ENCODE results near the gene UGT1A9.

- TF ChIP-seq POLR2A (IDR thresholded peaks at IDR 0.05; ENCODE audit: low read depth, low read length) (no peak), POLR2AphosphoS5 (IDR thresholded peaks at IDR 0.05; ENCODE audit: low read depth, low read length) (no peak), TAF1 (IDR thresholded peaks at IDR 0.05; ENCODE audit: borderline replicate concordance, low read depth, low read length) (no peak)
Observed at GRCh38 chr2:233639860-233640259, 31.8 kb upstream of the UGT1A9 start.
